ENCODE results near the gene B3GAT1. TPM values are rescaled to one million over a fixed set of nuclear protein-coding genes. Genes with fewer than 3 reads are reported as not detected.

Gene B3GAT1
- polyA plus RNA-seq, 4 donors, result 0.54 to 1.4 (median 0.57) TPM; not detected in 1

- H3K9me3 ChIP-seq (ENCODE audit: control insufficient read depth in 2 of 2, insufficient read depth in 1 of 2, low read depth in 1 of 2, low read length in 1 of 2), result peaks cover 0 to 12% of the 10 kb centered on the region in 2 donors
- 80 to 88% (median 82%) methylated on average over 6 of the region's 6 CpGs for WGBS, 3 donors
- no peak for DNase-seq
- no peaks in the 10 kb centered on the region for H3K36me3 ChIP-seq (ENCODE audit: control insufficient read depth in 3 of 3, insufficient read depth in 2 of 3, low read depth in 1 of 3, low read length in 3 of 3)
- no peak overlapping the region for H3K27ac ChIP-seq (ENCODE audit: low read depth in 1 of 3, low read length in 2 of 3)
- H3K4me3 ChIP-seq (ENCODE audit: low read depth in 1 of 3, low read length in 3 of 3), result no peak overlapping the region
- H3K4me1 ChIP-seq (ENCODE audit: control insufficient read depth in 3 of 3, insufficient read depth in 2 of 3, low read depth in 1 of 3, low read length in 2 of 3), result no peaks in the 10 kb centered on the region
- FAIRE-seq, result no peak
- H3K27me3 ChIP-seq (ENCODE audit: control insufficient read depth in 3 of 3, insufficient read depth in 3 of 3, low read length in 3 of 3), result no peaks in the 10 kb centered on the region
Observed at GRCh38 chr11:134454146-134454690, 42.2 kb upstream of the B3GAT1 start.

GRCh38 chr11:134453441-134453840 is 41.4 kb upstream of the B3GAT1 start:
- no peak overlapping the region for H3K27ac ChIP-seq (ENCODE audit: low read depth in 1 of 3, low read length in 2 of 3)
- peaks cover 0 to 12% of the 10 kb centered on the region in 2 donors for H3K9me3 ChIP-seq (ENCODE audit: control insufficient read depth in 2 of 2, insufficient read depth in 1 of 2, low read depth in 1 of 2, low read length in 1 of 2)
- no peaks in the 10 kb centered on the region for H3K36me3 ChIP-seq (ENCODE audit: control insufficient read depth in 3 of 3, insufficient read depth in 2 of 3, low read depth in 1 of 3, low read length in 3 of 3)
- H3K4me1 ChIP-seq (ENCODE audit: control insufficient read depth in 3 of 3, insufficient read depth in 2 of 3, low read depth in 1 of 3, low read length in 2 of 3), result no peaks in the 10 kb centered on the region
- no peak overlapping the region for H3K4me3 ChIP-seq (ENCODE audit: low read depth in 1 of 3, low read length in 3 of 3)
- DNase-seq, result no peak
- H3K27me3 ChIP-seq (ENCODE audit: control insufficient read depth in 3 of 3, insufficient read depth in 3 of 3, low read length in 3 of 3), result no peaks in the 10 kb centered on the region
- WGBS, 3 donors, result 76 to 77% (median 77%) methylated on average over 6 of the region's 6 CpGs
- no peak for FAIRE-seq

- Histone ChIP-seq H3K27ac (ENCODE audit: low read depth in 1 of 3, low read length in 2 of 3) (no peak overlapping the region), H3K9me3 (ENCODE audit: control insufficient read depth in 2 of 2, insufficient read depth in 1 of 2, low read depth in 1 of 2, low read length in 1 of 2) (peaks cover 0 to 8% of the 10 kb centered on the region in 2 donors), H3K4me1 (ENCODE audit: control insufficient read depth in 3 of 3, insufficient read depth in 2 of 3, low read depth in 1 of 3, low read length in 2 of 3) (no peaks in the 10 kb centered on the region), H3K27me3 (ENCODE audit: control insufficient read depth in 3 of 3, insufficient read depth in 3 of 3, low read length in 3 of 3) (no peaks in the 10 kb centered on the region), H3K36me3 (ENCODE audit: control insufficient read depth in 3 of 3, insufficient read depth in 2 of 3, low read depth in 1 of 3, low read length in 3 of 3) (no peaks in the 10 kb centered on the region), H3K4me3 (ENCODE audit: low read depth in 1 of 3, low read length in 3 of 3) (no peak overlapping the region)
- no peak for DNase-seq
- no peak for FAIRE-seq
- 86 to 91% (median 90%) methylated on average over 5 of the region's 5 CpGs for WGBS, 3 donors
Observed at GRCh38 chr11:134452838-134453155, 40.8 kb upstream of the B3GAT1 start.

GRCh38 chr11:134452026-134452837 is 40.2 kb upstream of the B3GAT1 start:
- no peaks in the 10 kb centered on the region for H3K4me1 ChIP-seq (ENCODE audit: control insufficient read depth in 3 of 3, insufficient read depth in 2 of 3, low read depth in 1 of 3, low read length in 2 of 3)
- DNase-seq, result no peak
- peaks cover 0 to 3% (median 0%) of the 10 kb centered on the region in 3 donors for H3K27me3 ChIP-seq (ENCODE audit: control insufficient read depth in 3 of 3, insufficient read depth in 3 of 3, low read length in 3 of 3)
- H3K9me3 ChIP-seq (ENCODE audit: control insufficient read depth in 2 of 2, insufficient read depth in 1 of 2, low read depth in 1 of 2, low read length in 1 of 2), result peaks cover 0 to 7% of the 10 kb centered on the region in 2 donors
- H3K36me3 ChIP-seq (ENCODE audit: control insufficient read depth in 3 of 3, insufficient read depth in 2 of 3, low read depth in 1 of 3, low read length in 3 of 3), result no peaks in the 10 kb centered on the region
- FAIRE-seq, result no peak
- H3K27ac ChIP-seq (ENCODE audit: low read depth in 1 of 3, low read length in 2 of 3), result no peak overlapping the region
- 82 to 86% (median 84%) methylated on average over 14 of the region's 14 CpGs for WGBS, 3 donors
- no peak overlapping the region for H3K4me3 ChIP-seq (ENCODE audit: low read depth in 1 of 3, low read length in 3 of 3)

- H3K27ac ChIP-seq (ENCODE audit: low read depth in 1 of 3, low read length in 2 of 3), result no peak overlapping the region
- no peak for DNase-seq
- no peaks in the 10 kb centered on the region for H3K9me3 ChIP-seq (ENCODE audit: control insufficient read depth in 2 of 2, insufficient read depth in 1 of 2, low read depth in 1 of 2, low read length in 1 of 2)
- H3K4me3 ChIP-seq (ENCODE audit: low read depth in 1 of 3, low read length in 3 of 3), result no peak overlapping the region
- peaks cover 0 to 4% (median 0%) of the 10 kb centered on the region in 3 donors for H3K27me3 ChIP-seq (ENCODE audit: control insufficient read depth in 3 of 3, insufficient read depth in 3 of 3, low read length in 3 of 3)
- H3K4me1 ChIP-seq (ENCODE audit: control insufficient read depth in 3 of 3, insufficient read depth in 2 of 3, low read depth in 1 of 3, low read length in 2 of 3), result no peaks in the 10 kb centered on the region
- 81 to 84% (median 82%) methylated on average over 7 of the region's 7 CpGs for WGBS, 3 donors
- FAIRE-seq, result no peak
- no peaks in the 10 kb centered on the region for H3K36me3 ChIP-seq (ENCODE audit: control insufficient read depth in 3 of 3, insufficient read depth in 2 of 3, low read depth in 1 of 3, low read length in 3 of 3)
Observed at GRCh38 chr11:134450186-134450585, 38.1 kb upstream of the B3GAT1 start.

GRCh38 chr11:134449713-134450112 is 37.7 kb upstream of the B3GAT1 start:
- WGBS, 3 donors, result 69 to 79% (median 74%) methylated on average over 7 of the region's 7 CpGs
- no peak overlapping the region for H3K4me3 ChIP-seq (ENCODE audit: low read depth in 1 of 3, low read length in 3 of 3)
- no peaks in the 10 kb centered on the region for H3K4me1 ChIP-seq (ENCODE audit: control insufficient read depth in 3 of 3, insufficient read depth in 2 of 3, low read depth in 1 of 3, low read length in 2 of 3)
- FAIRE-seq, result no peak
- H3K27ac ChIP-seq (ENCODE audit: low read depth in 1 of 3, low read length in 2 of 3), result no peak overlapping the region
- no peak for DNase-seq
- H3K27me3 ChIP-seq (ENCODE audit: control insufficient read depth in 3 of 3, insufficient read depth in 3 of 3, low read length in 3 of 3), result peaks cover 0 to 4% (median 0%) of the 10 kb centered on the region in 3 donors
- H3K9me3 ChIP-seq (ENCODE audit: control insufficient read depth in 2 of 2, insufficient read depth in 1 of 2, low read depth in 1 of 2, low read length in 1 of 2), result no peaks in the 10 kb centered on the region
- no peaks in the 10 kb centered on the region for H3K36me3 ChIP-seq (ENCODE audit: control insufficient read depth in 3 of 3, insufficient read depth in 2 of 3, low read depth in 1 of 3, low read length in 3 of 3)

- H3K4me1 ChIP-seq (ENCODE audit: control insufficient read depth in 3 of 3, insufficient read depth in 2 of 3, low read depth in 1 of 3, low read length in 2 of 3), result no peaks in the 10 kb centered on the region
- H3K27ac ChIP-seq (ENCODE audit: low read depth in 1 of 3, low read length in 2 of 3), result no peak overlapping the region
- FAIRE-seq, result no peak
- H3K9me3 ChIP-seq (ENCODE audit: control insufficient read depth in 2 of 2, insufficient read depth in 1 of 2, low read depth in 1 of 2, low read length in 1 of 2), result no peaks in the 10 kb centered on the region
- peaks cover 0 to 4% (median 0%) of the 10 kb centered on the region in 3 donors for H3K27me3 ChIP-seq (ENCODE audit: control insufficient read depth in 3 of 3, insufficient read depth in 3 of 3, low read length in 3 of 3)
- WGBS, 3 donors, result 94 to 96% (median 95%) methylated on average over 1 of the region's 1 CpG
- H3K4me3 ChIP-seq (ENCODE audit: low read depth in 1 of 3, low read length in 3 of 3), result no peak overlapping the region
- DNase-seq, result no peak
- no peaks in the 10 kb centered on the region for H3K36me3 ChIP-seq (ENCODE audit: control insufficient read depth in 3 of 3, insufficient read depth in 2 of 3, low read depth in 1 of 3, low read length in 3 of 3)
Observed at GRCh38 chr11:134449051-134449450, 37.0 kb upstream of the B3GAT1 start.

- Histone ChIP-seq H3K27ac (ENCODE audit: low read depth in 1 of 3, low read length in 2 of 3) (no peak overlapping the region), H3K27me3 (ENCODE audit: control insufficient read depth in 3 of 3, insufficient read depth in 3 of 3, low read length in 3 of 3) (peaks cover 0 to 4% (median 0%) of the 10 kb centered on the region in 3 donors), H3K9me3 (ENCODE audit: control insufficient read depth in 2 of 2, insufficient read depth in 1 of 2, low read depth in 1 of 2, low read length in 1 of 2) (no peaks in the 10 kb centered on the region), H3K4me3 (ENCODE audit: low read depth in 1 of 3, low read length in 3 of 3) (no peak overlapping the region), H3K4me1 (ENCODE audit: control insufficient read depth in 3 of 3, insufficient read depth in 2 of 3, low read depth in 1 of 3, low read length in 2 of 3) (no peaks in the 10 kb centered on the region), H3K36me3 (ENCODE audit: control insufficient read depth in 3 of 3, insufficient read depth in 2 of 3, low read depth in 1 of 3, low read length in 3 of 3) (no peaks in the 10 kb centered on the region)
- no peak for DNase-seq
- 91 to 96% (median 95%) methylated on average over 27 of the region's 27 CpGs for WGBS, 3 donors
- no peak for FAIRE-seq
Observed at GRCh38 chr11:134447696-134448095, 35.7 kb upstream of the B3GAT1 start.
